Measurements from ENCODE around the gene AGRP. TPM values are rescaled to one million over a fixed set of nuclear protein-coding genes. Genes with fewer than 3 reads are reported as not detected.

AGRP gene
- total RNA-seq, 1 donor from 2014 or later: not detected

- ChIA-PET CTCF (interaction anchor here (0.6 to 3.5 kb wide), 7 partner anchors 13 to 469 kb away, joined by 3 to 28 read pairs (median 3); no protein-coding TSS in a partner anchor), POLR2A (no interaction called here)
- Mint-ChIP-seq H3K9me3 (no peaks in the 10 kb centered on the region), H3K36me3 (ENCODE audit: low read depth) (peaks cover 65% of the 10 kb centered on the region), H3K4me3 (no peak overlapping the region), H3K4me1 (no peaks in the 10 kb centered on the region), H3K27me3 (no peaks in the 10 kb centered on the region), H3K27ac (no peak overlapping the region)
- TF ChIP-seq, protein P1, sequence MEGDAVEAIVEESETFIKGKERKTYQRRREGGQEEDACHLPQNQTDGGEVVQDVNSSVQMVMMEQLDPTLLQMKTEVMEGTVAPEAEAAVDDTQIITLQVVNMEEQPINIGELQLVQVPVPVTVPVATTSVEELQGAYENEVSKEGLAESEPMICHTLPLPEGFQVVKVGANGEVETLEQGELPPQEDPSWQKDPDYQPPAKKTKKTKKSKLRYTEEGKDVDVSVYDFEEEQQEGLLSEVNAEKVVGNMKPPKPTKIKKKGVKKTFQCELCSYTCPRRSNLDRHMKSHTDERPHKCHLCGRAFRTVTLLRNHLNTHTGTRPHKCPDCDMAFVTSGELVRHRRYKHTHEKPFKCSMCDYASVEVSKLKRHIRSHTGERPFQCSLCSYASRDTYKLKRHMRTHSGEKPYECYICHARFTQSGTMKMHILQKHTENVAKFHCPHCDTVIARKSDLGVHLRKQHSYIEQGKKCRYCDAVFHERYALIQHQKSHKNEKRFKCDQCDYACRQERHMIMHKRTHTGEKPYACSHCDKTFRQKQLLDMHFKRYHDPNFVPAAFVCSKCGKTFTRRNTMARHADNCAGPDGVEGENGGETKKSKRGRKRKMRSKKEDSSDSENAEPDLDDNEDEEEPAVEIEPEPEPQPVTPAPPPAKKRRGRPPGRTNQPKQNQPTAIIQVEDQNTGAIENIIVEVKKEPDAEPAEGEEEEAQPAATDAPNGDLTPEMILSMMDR (IDR thresholded peaks at IDR 0.05): no peak
- DNase-seq (peak; percentile 46), ATAC-seq (ENCODE audit: low read depth) (peak; percentile 82)
- intact Hi-C loops (cut with micrococcal nuclease): loop anchor here (1.0 to 5.0 kb wide), 3 partner anchors 19 to 470 kb away; no protein-coding TSS in a partner anchor
These were observed 35.8 kb downstream of the AGRP start for GRCh38 chr16:67447508-67448076.

- intact Hi-C loops (cut with micrococcal nuclease): loop anchor here (1.0 to 5.0 kb wide), 3 partner anchors 19 to 470 kb away; no protein-coding TSS in a partner anchor
- Mint-ChIP-seq H3K4me1 (no peaks in the 10 kb centered on the region), H3K27ac (no peak overlapping the region), H3K27me3 (no peaks in the 10 kb centered on the region), H3K9me3 (no peaks in the 10 kb centered on the region), H3K36me3 (ENCODE audit: low read depth) (peaks cover 65% of the 10 kb centered on the region), H3K4me3 (no peak overlapping the region)
- ChIA-PET CTCF (interaction anchor here (0.6 to 3.5 kb wide), 7 partner anchors 12 to 468 kb away, joined by 3 to 28 read pairs (median 3); no protein-coding TSS in a partner anchor), POLR2A (no interaction called here)
- DNase-seq: no peak
- TF ChIP-seq, protein P1 (IDR thresholded peaks at IDR 0.05): no peak
- no peak for ATAC-seq (ENCODE audit: low read depth)
These were observed 36.3 kb downstream of the AGRP start for GRCh38 chr16:67446968-67447507.

- ATAC-seq (ENCODE audit: low read depth): no peak
These were observed 37.1 kb downstream of the AGRP start for GRCh38 chr16:67445913-67446907.

DNA sequence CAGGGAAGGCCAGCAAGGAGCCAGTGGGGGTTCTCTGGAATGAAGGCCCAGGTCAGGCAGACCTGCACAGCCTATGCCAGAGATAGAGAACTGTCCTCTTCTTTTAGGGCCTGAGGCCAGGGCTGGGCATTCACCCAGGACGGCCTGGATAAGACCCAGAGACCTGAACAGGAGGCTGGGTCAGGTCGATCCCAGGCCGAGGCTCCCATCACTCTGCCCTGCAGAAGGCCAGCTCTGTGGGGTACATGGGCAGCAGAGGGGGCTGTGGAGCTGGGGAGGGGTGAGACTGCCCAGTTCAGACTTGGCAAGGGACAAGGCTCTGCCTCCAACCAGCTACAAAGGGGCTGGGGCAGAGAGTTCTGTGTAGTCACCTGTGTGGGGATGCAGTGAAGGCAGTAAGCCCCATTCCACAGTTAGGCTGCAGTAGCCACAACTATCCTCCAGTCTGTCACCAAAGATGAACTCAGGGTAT is 37.9 kb downstream of the AGRP start:
- DNase-seq (no peak), ATAC-seq (ENCODE audit: low read depth) (no peak)
- peaks cover 63% of the 10 kb centered on the region for H3K36me3 Mint-ChIP-seq (ENCODE audit: low read depth)
- H3K4me3 Mint-ChIP-seq: no peak overlapping the region
- no peaks in the 10 kb centered on the region for H3K9me3 Mint-ChIP-seq
- no peaks in the 10 kb centered on the region for H3K27me3 Mint-ChIP-seq
- H3K4me1 Mint-ChIP-seq: no peaks in the 10 kb centered on the region
- CTCF ChIA-PET: interaction anchor here (1.3 to 3.5 kb wide), 2 partner anchors 13 to 17 kb away, joined by 3 to 28 read pairs; no protein-coding TSS in a partner anchor
- intact Hi-C loops (cut with micrococcal nuclease): loop anchor here (5.0 kb wide), 2 partner anchors 73 to 468 kb away; no protein-coding TSS in a partner anchor
- no peak overlapping the region for H3K27ac Mint-ChIP-seq
- TF ChIP-seq, protein P1 (IDR thresholded peaks at IDR 0.05): no peak
- POLR2A ChIA-PET: no interaction called here

More at GRCh38 chr16:67445913-67446907, 37.1 kb downstream of the AGRP start:
- Mint-ChIP-seq H3K4me1 (no peaks in the 10 kb centered on the region), H3K9me3 (no peaks in the 10 kb centered on the region), H3K27me3 (no peaks in the 10 kb centered on the region), H3K27ac (no peak overlapping the region), H3K4me3 (no peak overlapping the region), H3K36me3 (ENCODE audit: low read depth) (peaks cover 65% of the 10 kb centered on the region)
- intact Hi-C loops (cut with micrococcal nuclease): loop anchor here (5.0 kb wide), 2 partner anchors 74 to 469 kb away; no protein-coding TSS in a partner anchor
- DNase-seq: no peak
- TF ChIP-seq, protein P1 (IDR thresholded peaks at IDR 0.05): no peak
- CTCF ChIA-PET: interaction anchor here (1.2 to 3.5 kb wide), 3 partner anchors 12 to 56 kb away, joined by 3 to 28 read pairs (median 3); no protein-coding TSS in a partner anchor
- POLR2A ChIA-PET: no interaction called here
